Adipose tissue (tissue), 3 donors: ENCODE data around the gene PAPSS2. TPM values are rescaled to one million over a fixed set of nuclear protein-coding genes. Genes with fewer than 3 reads are reported as not detected.

Source experiments
- H3K27ac ChIP-seq: one replicate; pipeline ENCODE4 v1.5.1; 2013; ENCODE audit warnings: low read depth, low read length
- WGBS, 3 donors: extraction: QIAGEN DNeasy Blood & Tissue Kit; methylation state at CpG; one replicate each; pipeline ENCODE4 v1.1.7; 2013; 5-methylcytosine and 5-hydroxymethylcytosine counted together
- polyA plus RNA-seq, 3 donors: library from polyadenylated mRNA; stranded (reverse); fragments of 200-250 nt; gene quantifications; one replicate each; pipeline ENCODE4 v1.2.3, GENCODE V29; 2013
- donor health status: healthy with polysubstance abuse.
- donor health status: Bipolar disorder and iron deficiency.
- donor health status: healthy.

Gene PAPSS2
- polyA plus RNA-seq, 3 donors, result 12.7 to 36.7 (median 20.8) TPM

GRCh38 chr10:87661861-87662785 is 2.4 kb downstream of the PAPSS2 start:
- WGBS, 3 donors, result 49 to 92% (median 85%) methylated on average over 6 of the region's 6 CpGs
- no peak overlapping the region for H3K27ac ChIP-seq

GRCh38 chr10:87664276-87664701 is 4.6 kb downstream of the PAPSS2 start:
- 81 to 96% (median 94%) methylated on average over 2 of the region's 2 CpGs for WGBS, 3 donors

GRCh38 chr10:87667493-87667892 is 7.8 kb downstream of the PAPSS2 start:
- 60 to 83% (median 78%) methylated on average over 2 of the region's 2 CpGs for WGBS, 3 donors
- H3K27ac ChIP-seq, result no peak overlapping the region

More at GRCh38 chr10:87664276-87664701, 4.6 kb downstream of the PAPSS2 start:
- no peak overlapping the region for H3K27ac ChIP-seq

GRCh38 chr10:87668324-87669074 is 8.8 kb downstream of the PAPSS2 start:
- WGBS, 3 donors, result 42 to 66% (median 60%) methylated on average over 5 of the region's 5 CpGs

GRCh38 chr10:87669752-87670151 is 10.1 kb downstream of the PAPSS2 start:
- 79 to 96% (median 93%) methylated on average over 1 of the region's 1 CpG for whole genome bisulfite sequencing, 3 donors

More at GRCh38 chr10:87668324-87669074, 8.8 kb downstream of the PAPSS2 start:
- no peak overlapping the region for H3K27ac ChIP-seq

GRCh38 chr10:87670586-87670985 is 10.9 kb downstream of the PAPSS2 start:
- H3K27ac ChIP-seq, result no peak overlapping the region

More at GRCh38 chr10:87669752-87670151, 10.1 kb downstream of the PAPSS2 start:
- H3K27ac ChIP-seq, result no peak overlapping the region

- no peak overlapping the region for H3K27ac ChIP-seq
- 51 to 57% (median 55%) methylated on average over 3 of the region's 3 CpGs for WGBS, 3 donors
These were observed 11.6 kb downstream of the PAPSS2 start for GRCh38 chr10:87671139-87671815.

GRCh38 chr10:87672551-87672950 is 12.9 kb downstream of the PAPSS2 start:
- H3K27ac ChIP-seq, result no peak overlapping the region
- WGBS, 3 donors, result 68 to 93% (median 76%) methylated on average over 3 of the region's 3 CpGs

GRCh38 chr10:87674943-87675342 is 15.3 kb downstream of the PAPSS2 start:
- 59 to 84% (median 68%) methylated on average over 1 of the region's 1 CpG for WGBS, 3 donors
- no peak overlapping the region for H3K27ac ChIP-seq

- no peak overlapping the region for H3K27ac ChIP-seq
- WGBS, 3 donors, result 66 to 70% (median 67%) methylated on average over 8 of the region's 8 CpGs
These were observed 16.0 kb downstream of the PAPSS2 start for GRCh38 chr10:87675396-87676376.

- H3K27ac ChIP-seq, result no peak overlapping the region
- WGBS, 3 donors, result 94 to 98% (median 97%) methylated on average over 1 of the region's 1 CpG
These were observed 17.9 kb downstream of the PAPSS2 start for GRCh38 chr10:87677595-87677994.

- WGBS, 3 donors, result 96 to 98% (median 97%) methylated on average over 2 of the region's 2 CpGs
- no peak overlapping the region for H3K27ac ChIP-seq
These were observed 18.6 kb downstream of the PAPSS2 start for GRCh38 chr10:87678302-87678701.

- WGBS, 3 donors, result 95 to 96% (median 96%) methylated on average over 4 of the region's 4 CpGs
These were observed 23.7 kb downstream of the PAPSS2 start for GRCh38 chr10:87683356-87683755.

GRCh38 chr10:87684001-87684638 is 24.4 kb downstream of the PAPSS2 start:
- 56 to 88% (median 79%) methylated on average over 7 of the region's 7 CpGs for WGBS, 3 donors
- no peak overlapping the region for H3K27ac ChIP-seq

More at GRCh38 chr10:87683356-87683755, 23.7 kb downstream of the PAPSS2 start:
- H3K27ac ChIP-seq, result no peak overlapping the region

- H3K27ac ChIP-seq, result no peak overlapping the region
- WGBS, 3 donors, result 37 to 80% (median 72%) methylated on average over 5 of the region's 5 CpGs
These were observed 26.3 kb downstream of the PAPSS2 start for GRCh38 chr10:87685832-87686574.

GRCh38 chr10:87691506-87692070 is 31.9 kb downstream of the PAPSS2 start:
- H3K27ac ChIP-seq, result no peak overlapping the region
- 53 to 92% (median 60%) methylated on average over 3 of the region's 3 CpGs for WGBS, 3 donors
